Vagina (tissue), 2 donors: ENCODE results near the gene SNX9. TPM values are rescaled to one million over a fixed set of nuclear protein-coding genes. Genes with fewer than 3 reads are reported as not detected.

Experiments
- DNase-seq, 2 donors: peaks; one replicate each; pipeline ENCODE4 v3.0.0-alpha.2; 2017; ENCODE audit errors: extremely low spot score in 2 of 2
- H3K27ac ChIP-seq: fragments of 200-600 bp; sonication (generic); one replicate; pipeline ENCODE4 v1.5.1; 2019
- H3K27me3 ChIP-seq: fragments of 200-600 bp; sonication (generic); one replicate; pipeline ENCODE4 v1.5.1; 2019
- H3K36me3 ChIP-seq, 2 donors: fragments of 200-600 bp; sonication (generic); one replicate each; pipeline ENCODE4 v1.5.1; 2017 to 2019
- H3K4me1 ChIP-seq: fragments of 200-600 bp; sonication (generic); one replicate; pipeline ENCODE4 v1.5.1; 2019
- H3K4me3 ChIP-seq, 2 donors: fragments of 200-600 bp; sonication (generic); 1 replicate in 1 of 2; 2 replicates in 1 of 2; pipeline ENCODE4 v1.5.1; 2016 to 2019
- H3K9me3 ChIP-seq: fragments of 200-600 bp; sonication (generic); one replicate; pipeline ENCODE4 v1.5.1; 2019
- POLR2A ChIP-seq, 2 donors: fragments of 450-650 bp; IDR thresholded peaks; one replicate each; pipeline ENCODE4 v1.6.1; 2017; ENCODE audit warnings: antibody characterized with exemption in 2 of 2, mild to moderate bottlenecking in 2 of 2, moderate library complexity in 2 of 2
- POLR2AphosphoS5 ChIP-seq, 2 donors: sonication (generic); formaldehyde crosslinking; IDR thresholded peaks; one replicate each; pipeline ENCODE4 v1.9.0; 2017; ENCODE audit warnings: antibody characterized with exemption in 2 of 2, mild to moderate bottlenecking in 2 of 2, low read depth in 1 of 2; ENCODE audit not compliant: insufficient read depth in 1 of 2
- intact Hi-C: fragments of 100-400 bp; cut with DNase I; formaldehyde crosslinking; loops from one replicate; pipeline ENCODE4 v1.15.1; 2023
- total RNA-seq: library from RNA; depleted of rRNA; stranded (reverse); fragments of >200 nt; gene quantifications from one replicate; pipeline ENCODE4 v1.2.3, GENCODE V29; 2016
- TF ChIP-seq, protein P1 (sequence below), 3 experiments: fragments of 450-650 bp in 2 of 3; fragments of 200-600 bp in 1 of 3; sonication (generic) in 1 of 3; IDR thresholded peaks; one replicate each; pipeline ENCODE4 v1.5.1; 2017 to 2019; ENCODE audit warnings: antibody characterized with exemption in 3 of 3, mild to moderate bottlenecking in 2 of 3, moderate library complexity in 2 of 3

The SNX9 gene
- total RNA-seq, 1 donor from 2014 or later: 61.4 TPM

GRCh38 chr6:157977176-157977804 is 154.2 kb downstream of the SNX9 start:
- no peaks in the 10 kb centered on the region for H3K9me3 ChIP-seq
- no peak for TF ChIP-seq POLR2A (IDR thresholded peaks at IDR 0.05)
- TF ChIP-seq POLR2AphosphoS5 (IDR thresholded peaks at IDR 0.05; ENCODE audit: insufficient read depth in 1 of 2, low read depth in 1 of 2): no peak
- TF ChIP-seq, protein P1, sequence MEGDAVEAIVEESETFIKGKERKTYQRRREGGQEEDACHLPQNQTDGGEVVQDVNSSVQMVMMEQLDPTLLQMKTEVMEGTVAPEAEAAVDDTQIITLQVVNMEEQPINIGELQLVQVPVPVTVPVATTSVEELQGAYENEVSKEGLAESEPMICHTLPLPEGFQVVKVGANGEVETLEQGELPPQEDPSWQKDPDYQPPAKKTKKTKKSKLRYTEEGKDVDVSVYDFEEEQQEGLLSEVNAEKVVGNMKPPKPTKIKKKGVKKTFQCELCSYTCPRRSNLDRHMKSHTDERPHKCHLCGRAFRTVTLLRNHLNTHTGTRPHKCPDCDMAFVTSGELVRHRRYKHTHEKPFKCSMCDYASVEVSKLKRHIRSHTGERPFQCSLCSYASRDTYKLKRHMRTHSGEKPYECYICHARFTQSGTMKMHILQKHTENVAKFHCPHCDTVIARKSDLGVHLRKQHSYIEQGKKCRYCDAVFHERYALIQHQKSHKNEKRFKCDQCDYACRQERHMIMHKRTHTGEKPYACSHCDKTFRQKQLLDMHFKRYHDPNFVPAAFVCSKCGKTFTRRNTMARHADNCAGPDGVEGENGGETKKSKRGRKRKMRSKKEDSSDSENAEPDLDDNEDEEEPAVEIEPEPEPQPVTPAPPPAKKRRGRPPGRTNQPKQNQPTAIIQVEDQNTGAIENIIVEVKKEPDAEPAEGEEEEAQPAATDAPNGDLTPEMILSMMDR (IDR thresholded peaks at IDR 0.05): no peak
- intact Hi-C loops: no loop called here
- no peak overlapping the region for H3K27ac ChIP-seq
- H3K27me3 ChIP-seq: no peaks in the 10 kb centered on the region
- H3K36me3 ChIP-seq: no peaks in the 10 kb centered on the region
- no peak for DNase-seq
- H3K4me3 ChIP-seq: no peak overlapping the region
- peaks cover 7% of the 10 kb centered on the region for H3K4me1 ChIP-seq

DNA sequence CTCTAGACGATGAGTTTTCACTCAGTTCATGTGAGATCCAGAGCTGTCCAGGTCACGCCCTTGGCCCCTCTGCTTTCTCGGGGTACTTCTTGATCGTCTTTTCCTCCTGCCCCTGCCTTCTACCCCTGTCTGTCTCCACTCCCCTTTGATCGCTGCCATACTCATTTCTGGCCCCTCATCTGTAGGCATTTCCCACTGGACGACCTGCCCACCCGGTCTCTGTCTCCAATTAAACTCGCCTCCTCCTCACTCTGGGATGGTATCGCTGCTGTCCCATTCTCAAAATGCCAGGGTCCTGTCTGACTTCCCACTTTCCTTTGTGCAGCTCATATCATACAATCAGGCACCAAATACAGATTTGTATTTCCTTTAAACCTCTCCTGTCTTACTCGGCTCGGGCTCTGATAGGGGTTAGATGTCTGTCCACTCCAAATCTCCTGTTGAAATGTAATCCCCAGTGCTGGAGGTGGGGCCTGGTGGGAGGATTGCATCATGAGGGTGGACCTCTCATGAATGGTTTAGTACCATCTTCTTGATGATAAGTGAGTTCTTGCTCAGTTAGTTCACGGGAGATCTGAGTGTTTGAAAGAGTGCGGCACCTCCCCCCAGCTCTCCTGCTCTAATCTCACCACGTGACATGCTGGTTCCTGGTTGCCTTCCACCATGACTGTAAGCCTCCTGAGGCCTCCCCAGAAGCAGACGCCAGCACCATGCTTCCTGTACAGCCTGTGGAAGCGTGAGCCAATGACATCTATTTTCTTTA is 155.2 kb downstream of the SNX9 start:
- no peaks in the 10 kb centered on the region for H3K9me3 ChIP-seq
- intact Hi-C loops: no loop called here
- H3K4me3 ChIP-seq: no peak overlapping the region
- no peaks in the 10 kb centered on the region for H3K27me3 ChIP-seq
- no peaks in the 10 kb centered on the region for H3K36me3 ChIP-seq
- TF ChIP-seq POLR2A (IDR thresholded peaks at IDR 0.05) (no peak), POLR2AphosphoS5 (IDR thresholded peaks at IDR 0.05; ENCODE audit: insufficient read depth in 1 of 2, low read depth in 1 of 2) (no peak)
- TF ChIP-seq, protein P1 (IDR thresholded peaks at IDR 0.05): no peak
- H3K4me1 ChIP-seq: peaks cover 16% of the 10 kb centered on the region
- no peak overlapping the region for H3K27ac ChIP-seq
- DNase-seq: no peak

GRCh38 chr6:157980288-157981131 is 157.5 kb downstream of the SNX9 start:
- peak overlapping the region; percentile 62 to 96 for H3K4me3 ChIP-seq
- H3K9me3 ChIP-seq: no peaks in the 10 kb centered on the region
- no peak for DNase-seq
- H3K36me3 ChIP-seq: no peaks in the 10 kb centered on the region
- peak overlapping the region; percentile 86 for H3K27ac ChIP-seq
- H3K4me1 ChIP-seq: peaks cover 35% of the 10 kb centered on the region
- TF ChIP-seq, protein P1 (IDR thresholded peaks at IDR 0.05): no peak
- no peaks in the 10 kb centered on the region for H3K27me3 ChIP-seq
- intact Hi-C loops: loop anchor here (5.0 kb wide), 1 partner anchor 92 kb away; no protein-coding TSS in a partner anchor

DNA sequence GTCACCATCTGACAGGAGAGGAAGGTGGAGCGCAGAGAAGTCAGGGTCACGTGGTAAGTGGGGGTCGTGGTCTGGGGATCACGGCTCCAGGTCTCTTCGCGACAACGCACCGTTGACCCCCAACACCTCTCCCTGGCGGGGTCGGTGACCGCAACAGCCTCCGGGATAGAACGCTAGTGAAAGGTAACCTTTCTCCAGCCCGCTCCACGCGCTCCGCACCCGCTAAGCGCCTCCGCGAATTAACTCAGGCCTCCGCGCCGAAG is 158.0 kb downstream of the SNX9 start:
- Histone ChIP-seq H3K4me3 (peak overlapping the region; percentile 62 to 96), H3K36me3 (no peaks in the 10 kb centered on the region), H3K27me3 (no peaks in the 10 kb centered on the region), H3K4me1 (peaks cover 38% of the 10 kb centered on the region), H3K27ac (peak overlapping the region; percentile 86), H3K9me3 (no peaks in the 10 kb centered on the region)
- no peak for TF ChIP-seq POLR2A (IDR thresholded peaks at IDR 0.05)
- TF ChIP-seq, protein P1 (IDR thresholded peaks at IDR 0.05): no peak
- no peak for TF ChIP-seq POLR2AphosphoS5 (IDR thresholded peaks at IDR 0.05; ENCODE audit: insufficient read depth in 1 of 2, low read depth in 1 of 2)
- intact Hi-C loops: loop anchor here (5.0 kb wide), 1 partner anchor 91 kb away; no protein-coding TSS in a partner anchor
- DNase-seq: no peak
